ENCODE results near the gene KIAA1671.

The KIAA1671 gene

DNA sequence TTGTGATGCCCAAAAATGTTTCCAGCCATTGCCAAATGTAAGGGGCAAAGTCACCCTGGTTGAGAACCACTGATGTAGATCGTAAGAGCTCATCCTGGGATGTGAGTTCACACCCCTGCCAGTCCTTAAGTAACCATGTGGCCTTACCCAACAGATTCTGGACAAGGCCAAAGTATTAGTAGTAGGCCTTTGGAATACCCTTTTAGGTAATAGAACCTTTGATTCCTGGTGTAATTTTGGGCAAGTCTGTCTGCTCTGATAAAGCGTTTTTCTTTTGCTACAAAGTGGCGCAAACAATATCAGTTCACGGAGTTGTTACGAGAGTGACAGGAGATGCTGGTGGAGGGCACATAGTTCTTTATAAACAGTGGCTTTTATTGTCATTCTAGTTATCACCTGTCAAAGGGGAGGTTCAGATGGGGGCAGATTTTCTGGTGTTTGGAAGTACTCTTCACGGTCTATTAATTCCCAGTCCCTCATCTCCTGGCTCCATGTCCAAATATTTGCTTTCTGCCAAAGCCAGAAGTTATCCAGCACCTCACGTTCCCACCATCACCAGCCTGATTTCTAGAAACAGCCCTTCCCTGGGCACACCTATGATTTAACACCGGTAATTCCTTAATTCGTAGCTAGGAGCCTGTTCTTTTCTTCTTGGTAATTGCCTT, 173.3 kb downstream of the KIAA1671 start:
- TF ChIP-seq, protein P1, sequence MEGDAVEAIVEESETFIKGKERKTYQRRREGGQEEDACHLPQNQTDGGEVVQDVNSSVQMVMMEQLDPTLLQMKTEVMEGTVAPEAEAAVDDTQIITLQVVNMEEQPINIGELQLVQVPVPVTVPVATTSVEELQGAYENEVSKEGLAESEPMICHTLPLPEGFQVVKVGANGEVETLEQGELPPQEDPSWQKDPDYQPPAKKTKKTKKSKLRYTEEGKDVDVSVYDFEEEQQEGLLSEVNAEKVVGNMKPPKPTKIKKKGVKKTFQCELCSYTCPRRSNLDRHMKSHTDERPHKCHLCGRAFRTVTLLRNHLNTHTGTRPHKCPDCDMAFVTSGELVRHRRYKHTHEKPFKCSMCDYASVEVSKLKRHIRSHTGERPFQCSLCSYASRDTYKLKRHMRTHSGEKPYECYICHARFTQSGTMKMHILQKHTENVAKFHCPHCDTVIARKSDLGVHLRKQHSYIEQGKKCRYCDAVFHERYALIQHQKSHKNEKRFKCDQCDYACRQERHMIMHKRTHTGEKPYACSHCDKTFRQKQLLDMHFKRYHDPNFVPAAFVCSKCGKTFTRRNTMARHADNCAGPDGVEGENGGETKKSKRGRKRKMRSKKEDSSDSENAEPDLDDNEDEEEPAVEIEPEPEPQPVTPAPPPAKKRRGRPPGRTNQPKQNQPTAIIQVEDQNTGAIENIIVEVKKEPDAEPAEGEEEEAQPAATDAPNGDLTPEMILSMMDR (IDR thresholded peaks at IDR 0.05; ENCODE audit: low read depth, low read length): no peak
- H3K4me3 ChIP-seq (ENCODE audit: low read depth, low read length): no peak overlapping the region

DNA sequence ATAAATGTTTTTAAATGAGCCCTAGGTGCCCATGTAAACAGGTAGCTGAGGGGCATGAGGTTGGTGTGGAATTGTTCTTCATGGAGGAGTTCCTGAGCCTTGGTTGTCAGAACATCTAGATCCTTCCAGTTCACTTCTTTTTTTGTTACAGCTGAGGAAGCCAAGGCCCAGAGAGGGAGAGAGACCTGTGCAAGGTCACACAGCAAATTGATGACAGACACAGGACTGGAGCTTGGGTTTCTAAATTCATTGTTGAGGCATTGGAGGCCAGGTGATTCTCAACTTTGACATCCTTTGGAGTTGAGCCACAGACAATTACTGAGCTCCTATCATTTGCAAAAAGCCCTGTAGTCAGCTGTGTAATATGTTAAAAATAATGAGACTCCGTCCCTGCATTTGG, 174.0 kb downstream of the KIAA1671 start:
- no peak overlapping the region for H3K4me3 ChIP-seq (ENCODE audit: low read depth, low read length)
- TF ChIP-seq, protein P1 (IDR thresholded peaks at IDR 0.05; ENCODE audit: low read depth, low read length): no peak

DNA sequence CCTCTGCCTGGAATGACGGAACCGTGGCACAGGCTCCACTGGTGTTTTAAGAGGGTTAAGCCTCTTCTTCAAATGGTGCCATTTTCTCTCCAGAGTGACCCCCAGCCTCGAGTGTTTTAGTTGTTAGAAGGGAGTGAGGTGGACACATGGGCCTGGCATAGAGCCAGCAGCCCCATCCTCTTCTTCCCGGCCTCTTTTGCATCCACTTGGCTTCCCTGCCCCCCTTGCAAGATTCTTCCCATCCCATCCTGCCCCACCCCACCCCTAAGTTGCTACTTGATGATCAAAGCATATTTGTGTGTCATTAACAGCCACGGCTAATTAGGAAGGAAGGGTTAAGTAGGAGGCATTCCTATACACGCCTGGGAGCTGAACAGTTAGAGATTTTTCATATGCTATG, 174.8 kb downstream of the KIAA1671 start:
- TF ChIP-seq, protein P1 (IDR thresholded peaks at IDR 0.05; ENCODE audit: low read depth, low read length): no peak
- H3K4me3 ChIP-seq (ENCODE audit: low read depth, low read length): no peak overlapping the region

DNA sequence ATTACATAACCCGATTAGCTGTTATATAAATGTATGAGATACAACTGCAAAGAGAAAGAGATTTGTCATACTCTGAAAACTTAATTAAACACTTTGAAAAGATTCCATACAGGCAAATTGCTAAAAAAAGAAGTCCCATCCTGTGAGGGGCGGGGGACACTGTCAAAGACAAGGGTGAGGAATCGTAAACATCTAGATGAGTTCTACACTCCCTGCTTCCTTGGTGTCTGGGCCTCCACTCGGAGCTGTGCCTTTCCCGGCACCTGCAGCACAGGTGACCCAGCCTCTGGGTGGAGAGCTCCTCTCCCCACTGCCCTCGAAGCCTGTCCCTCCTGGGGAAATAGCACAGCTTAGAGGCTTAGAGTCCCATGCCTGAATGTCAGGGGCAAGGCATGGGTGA, 177.9 kb downstream of the KIAA1671 start:
- no peak overlapping the region for H3K4me3 ChIP-seq (ENCODE audit: low read depth, low read length)
- TF ChIP-seq, protein P1 (IDR thresholded peaks at IDR 0.05; ENCODE audit: low read depth, low read length): no peak

DNA sequence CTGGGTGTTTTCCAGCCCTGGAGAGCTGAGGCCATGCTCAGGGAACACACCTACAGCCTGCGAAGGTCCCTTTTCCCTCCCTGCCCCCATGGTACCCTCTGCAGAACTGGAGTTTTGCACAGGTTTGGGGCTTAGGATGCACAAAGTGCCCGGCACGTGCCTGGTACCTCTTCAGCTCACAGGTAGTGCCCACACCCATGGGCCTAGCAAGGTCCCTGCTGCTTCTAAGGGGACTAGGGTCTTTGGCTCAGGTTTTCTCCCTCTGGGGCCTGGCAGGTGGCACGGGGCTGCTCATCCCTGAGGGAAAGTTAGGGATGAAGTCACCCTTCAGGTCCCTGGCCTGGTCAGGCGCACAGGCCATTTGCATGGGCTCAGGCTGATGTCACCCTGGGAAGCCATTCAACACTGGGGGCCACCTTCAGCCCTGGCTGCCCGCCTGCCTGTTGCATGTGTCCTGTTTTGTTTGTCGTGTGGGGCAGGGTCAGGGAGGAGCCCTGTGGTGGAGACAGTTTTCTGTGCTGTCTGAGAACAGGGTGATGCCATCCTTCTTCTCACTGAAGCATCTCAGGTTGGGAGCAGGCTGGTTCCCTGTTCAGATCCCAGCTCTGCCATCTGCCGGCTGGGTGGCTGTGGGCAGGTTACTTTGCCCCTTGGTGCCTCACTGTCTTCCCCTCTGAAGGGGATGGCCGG, 178.8 kb downstream of the KIAA1671 start:
- H3K4me3 ChIP-seq (ENCODE audit: low read depth, low read length): no peak overlapping the region
- TF ChIP-seq, protein P1 (IDR thresholded peaks at IDR 0.05; ENCODE audit: low read depth, low read length): no peak

DNA sequence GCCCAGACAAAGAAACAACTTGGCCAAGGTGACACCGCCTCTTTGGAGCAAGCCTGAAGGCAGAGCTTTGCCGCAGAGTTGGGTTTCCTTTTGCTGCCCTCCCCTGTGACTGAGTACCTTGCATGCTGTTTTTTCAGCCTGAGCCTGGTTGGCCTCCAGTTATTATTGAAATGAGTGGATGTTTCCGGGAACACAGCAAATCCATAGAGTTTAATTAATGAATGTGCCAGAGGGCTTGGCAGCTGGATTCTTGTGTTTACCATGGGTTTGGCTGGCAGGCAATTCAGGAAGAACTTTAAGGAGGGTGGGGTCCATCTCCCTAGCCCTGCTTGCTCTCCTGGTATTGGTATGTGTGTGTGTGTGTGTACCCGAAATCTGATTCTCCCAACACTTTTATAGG, 181.5 kb downstream of the KIAA1671 start:
- H3K4me3 ChIP-seq (ENCODE audit: low read depth, low read length): no peak overlapping the region
- TF ChIP-seq, protein P1 (IDR thresholded peaks at IDR 0.05; ENCODE audit: low read depth, low read length): no peak

DNA sequence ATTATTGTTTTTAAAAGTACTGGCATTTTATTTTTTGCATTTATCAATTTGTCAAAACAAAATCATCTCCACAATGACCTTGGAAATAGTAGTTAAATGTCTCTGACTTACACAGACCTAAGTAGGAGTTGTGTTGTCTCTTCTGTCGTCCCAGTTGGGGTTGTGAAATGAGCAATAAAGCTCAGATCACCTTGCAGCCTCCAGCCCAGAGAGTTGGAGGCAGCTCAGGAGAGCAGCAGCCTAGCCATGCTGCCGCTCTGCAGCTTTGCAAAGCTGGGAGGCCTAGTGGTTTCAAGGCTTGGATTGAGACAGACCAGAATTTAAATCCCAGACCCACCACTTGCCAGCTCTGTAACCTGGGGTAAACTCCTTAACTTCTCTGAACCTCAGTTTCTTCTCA, 181.9 kb downstream of the KIAA1671 start:
- H3K4me3 ChIP-seq (ENCODE audit: low read depth, low read length): no peak overlapping the region
- TF ChIP-seq, protein P1 (IDR thresholded peaks at IDR 0.05; ENCODE audit: low read depth, low read length): no peak

Measured in WI38 (cell line).